IMR-90 (cell line): Measurements from ENCODE around the gene TBCEL. TPM values are rescaled to one million over a fixed set of nuclear protein-coding genes. Genes with fewer than 3 reads are reported as not detected.

Source experiments
- ATAC-seq: fragments of 200-7000 bp; cut with Tn5 transposase; 2 replicates; pipeline ENCODE4 v1.9.1; 2020; ENCODE audit warnings: low read depth, mild to moderate bottlenecking, moderate library complexity
- BruUV-seq: library from RNA; stranded (reverse); fragments of 400-500 nt; replicated peaks from 2 replicates; lab custom pipeline; 2021; lab: Mats Ljungman, UMichigan
- CTCF ChIA-PET: fragments of 300-600 bp; formaldehyde crosslinking; extraction: SDS; loops from one replicate; lab custom pipeline; 2021; ENCODE audit warnings: antibody characterized with exemption; lab: Yijun Ruan, JAX
- POLR2A ChIA-PET: fragments of 300-600 bp; sonication (Branson Sonifier 250); formaldehyde crosslinking; loops from one replicate; lab custom pipeline; 2022; ENCODE audit warnings: antibody characterized with exemption; ENCODE audit not compliant: unreplicated experiment; lab: Charles Lee
- DNase-seq: peaks from one replicate; pipeline ENCODE4 v3.0.0; 2013
- H2AFZ ChIP-seq: replicated peaks from 2 replicates; pipeline ENCODE3; 2013; ENCODE audit warnings: low read length, mild to moderate bottlenecking; ENCODE audit not compliant: poor library complexity
- H2AK5ac ChIP-seq: 2 replicates; pipeline ENCODE4 v1.6.1; 2013; ENCODE audit warnings: low read depth, low read length, inconsistent platforms
- H2AK9ac ChIP-seq: replicated peaks from 2 replicates; pipeline ENCODE3; 2013; ENCODE audit warnings: mild to moderate bottlenecking, low read depth, low read length, moderate library complexity; ENCODE audit not compliant: poor library complexity
- H2BK120ac ChIP-seq: 2 replicates; pipeline ENCODE4 v1.6.1; 2013; ENCODE audit warnings: low read depth, low read length, inconsistent platforms
- H2BK15ac ChIP-seq: 3 replicates; pipeline ENCODE4 v1.6.1; 2013; ENCODE audit warnings: low read depth, low read length, inconsistent platforms
- H2BK20ac ChIP-seq: 2 replicates; pipeline ENCODE4 v1.6.1; 2013; ENCODE audit warnings: low read depth, mild to moderate bottlenecking, inconsistent platforms, low read length, moderate library complexity
- H2BK5ac ChIP-seq: 2 replicates; pipeline ENCODE4 v1.6.1; 2013; ENCODE audit warnings: mild to moderate bottlenecking, low read depth, low read length, inconsistent platforms; ENCODE audit not compliant: poor library complexity, severe bottlenecking
- H3K14ac ChIP-seq: replicated peaks from 2 replicates; pipeline ENCODE4 v1.6.1; 2013; ENCODE audit warnings: low read depth, low read length, inconsistent platforms
- H3K18ac ChIP-seq: 2 replicates; pipeline ENCODE4 v1.6.1; 2013; ENCODE audit warnings: low read depth, low read length, control low read depth
- H3K23ac ChIP-seq: 2 replicates; pipeline ENCODE4 v1.6.1; 2013; ENCODE audit warnings: low read depth, low read length, inconsistent platforms
- H3K27ac ChIP-seq: 2 replicates; pipeline ENCODE4 v1.5.1; 2013; ENCODE audit warnings: mild to moderate bottlenecking, control low read depth, low read length; ENCODE audit not compliant: insufficient read depth
- H3K27me3 ChIP-seq: 2 replicates; pipeline ENCODE4 v1.6.1; 2013; ENCODE audit warnings: low read length; ENCODE audit not compliant: control insufficient read depth, insufficient read depth
- H3K36me3 ChIP-seq: 2 replicates; pipeline ENCODE4 v1.6.1; 2013; ENCODE audit warnings: low read length, mixed read lengths; ENCODE audit not compliant: control insufficient read depth, insufficient read depth
- H3K4ac ChIP-seq: 2 replicates; pipeline ENCODE4 v1.6.1; 2013; ENCODE audit warnings: low read depth, low read length, inconsistent platforms
- H3K4me1 ChIP-seq: 2 replicates; pipeline ENCODE4 v1.6.1; 2013; ENCODE audit warnings: low read length, mixed read lengths; ENCODE audit not compliant: control insufficient read depth, insufficient read depth
- H3K4me2 ChIP-seq: 2 replicates; pipeline ENCODE4 v1.6.1; 2013; ENCODE audit warnings: low read depth, mild to moderate bottlenecking, control low read depth, low read length, moderate library complexity
- H3K4me3 ChIP-seq: 2 replicates; pipeline ENCODE4 v1.5.1; 2013; ENCODE audit warnings: low read depth, mild to moderate bottlenecking, control low read depth, low read length, moderate library complexity; ENCODE audit not compliant: insufficient read depth
- H3K56ac ChIP-seq: 2 replicates; pipeline ENCODE4 v1.6.1; 2013; ENCODE audit warnings: low read length, inconsistent platforms; ENCODE audit not compliant: insufficient read depth; ENCODE audit errors: extremely low read depth
- H3K79me1 ChIP-seq, 2 experiments: 2 replicates each; pipeline ENCODE4 v1.6.1; 2013; ENCODE audit warnings: low read length in 2 of 2, inconsistent platforms in 1 of 2, low read depth in 1 of 2
- H3K9ac ChIP-seq: 2 replicates; pipeline ENCODE4 v1.6.1; 2013; ENCODE audit warnings: low read depth, low read length, control low read depth
- H3K9me1 ChIP-seq: 2 replicates; pipeline ENCODE4 v1.6.1; 2013; ENCODE audit warnings: low read length, inconsistent platforms; ENCODE audit not compliant: insufficient read depth
- H3K9me3 ChIP-seq: 2 replicates; pipeline ENCODE4 v1.6.1; 2013; ENCODE audit warnings: low read length; ENCODE audit not compliant: control insufficient read depth, insufficient read depth
- H4K20me1 ChIP-seq: 2 replicates; pipeline ENCODE4 v1.6.1; 2013; ENCODE audit warnings: low read length, inconsistent platforms; ENCODE audit not compliant: insufficient read depth
- H4K5ac ChIP-seq: 2 replicates; pipeline ENCODE4 v1.6.1; 2013; ENCODE audit warnings: mild to moderate bottlenecking, low read depth, low read length, control low read depth
- H4K8ac ChIP-seq, 2 experiments: 2 replicates each; pipeline ENCODE4 v1.6.1; 2013; ENCODE audit warnings: low read depth in 2 of 2, low read length in 2 of 2, control low read depth in 1 of 2, inconsistent platforms in 1 of 2
- H4K91ac ChIP-seq: 2 replicates; pipeline ENCODE4 v1.6.1; 2013; ENCODE audit warnings: low read depth, low read length, inconsistent platforms; ENCODE audit not compliant: insufficient read depth
- CHD1 ChIP-seq: IDR thresholded peaks from 2 replicates; pipeline ENCODE4 v1.6.1; 2012; ENCODE audit warnings: low read depth, low read length, improper control_type of control experiment
- ELK1 ChIP-seq: fragments of 150-350 bp; IDR thresholded peaks from 2 replicates; pipeline ENCODE4 v1.6.1; 2016; ENCODE audit warnings: low read depth, mild to moderate bottlenecking, low read length, moderate library complexity, borderline replicate concordance
- FOS ChIP-seq: fragments of 150-350 bp; IDR thresholded peaks from 2 replicates; pipeline ENCODE4 v1.6.1; 2016; ENCODE audit warnings: low read depth, low read length
- MAFK ChIP-seq: IDR thresholded peaks from 2 replicates; pipeline ENCODE4 v1.6.1; 2012; ENCODE audit warnings: low read depth, low read length, improper control_type of control experiment
- MXI1 ChIP-seq: IDR thresholded peaks from 2 replicates; pipeline ENCODE4 v1.6.1; 2012; ENCODE audit warnings: low read depth, mild to moderate bottlenecking, low read length, moderate library complexity, borderline replicate concordance
- NFE2L2 ChIP-seq: fragments of 150-350 bp; IDR thresholded peaks from 2 replicates; pipeline ENCODE4 v1.6.1; 2016; ENCODE audit warnings: low read depth, mild to moderate bottlenecking, low read length
- POLR2A ChIP-seq: IDR thresholded peaks from 2 replicates; pipeline ENCODE4 v1.6.1; 2012; ENCODE audit warnings: mild to moderate bottlenecking, low read depth, low read length
- RAD21 ChIP-seq: IDR thresholded peaks from 2 replicates; pipeline ENCODE4 v1.6.1; 2012; ENCODE audit warnings: low read length, improper control_type of control experiment
- RFX5 ChIP-seq: IDR thresholded peaks from 2 replicates; pipeline ENCODE4 v1.8.0; 2012; ENCODE audit warnings: low read depth, mild to moderate bottlenecking, low read length, moderate library complexity
- SMC3 ChIP-seq: fragments of 150-350 bp; IDR thresholded peaks from 2 replicates; pipeline ENCODE4 v1.6.1; 2016; ENCODE audit warnings: low read depth, mild to moderate bottlenecking, antibody characterized with exemption, low read length, moderate library complexity
- USF2 ChIP-seq: fragments of 150-350 bp; IDR thresholded peaks from 2 replicates; pipeline ENCODE4 v1.6.1; 2017; ENCODE audit warnings: mild to moderate bottlenecking, antibody characterized with exemption, low read length, low read depth
- WGBS, 2 experiments: methylation state at CpG; one replicate each; pipeline versions ENCODE4 v1.1.5 to v1.1.7; 2013; ENCODE audit warnings: missing lambda C conversion rate in 2 of 2; ENCODE audit not compliant: insufficient read length in 1 of 2; ENCODE audit errors: extremely low coverage in 2 of 2; 5-methylcytosine and 5-hydroxymethylcytosine counted together
- dilution Hi-C: fragments of 300-500 bp; cut with HindIII; formaldehyde crosslinking; loops from one replicate; pipeline ENCODE4 v1.14.3; 2018; ENCODE audit warnings: low sequenced_read_pairs; ENCODE audit not compliant: unreplicated experiment
- in situ Hi-C: fragments of 300-500 bp; cut with MboI; formaldehyde crosslinking; loops from 3 replicates; pipeline ENCODE4 v1.14.3; 2019; ENCODE audit warnings: low sequenced_read_pairs, inconsistent platforms, mixed read lengths
- intact Hi-C: fragments of 100-400 bp; cut with micrococcal nuclease; formaldehyde crosslinking; loops from 2 replicates; pipeline ENCODE4 v1.10.0; 2022
- polyA plus RNA-seq, 3 experiments: library from polyadenylated mRNA; depleted of rRNA; stranded (reverse); fragments of >200 nt; gene quantifications; 2 replicates each; pipeline ENCODE4 v1.2.3, GENCODE V29; 2012; ENCODE audit warnings: low replicate concordance in 1 of 3
- total RNA-seq: library from RNA; depleted of rRNA; stranded (reverse); fragments of >200 nt; gene quantifications from 2 replicates; pipeline ENCODE4 v1.2.3, GENCODE V29; 2012

Gene TBCEL
- total and polyA plus RNA-seq, 2 of the 4 experiments (the other 2 are of a cell fraction): 7.1 to 21.0 TPM

- Histone ChIP-seq H3K27ac (no peak overlapping the region), H3K23ac (no peak overlapping the region), H2BK5ac (no peak overlapping the region), H3K4me3 (no peak overlapping the region), H3K9me1 (peaks cover 2% of the 10 kb centered on the region; the same call in 1 of the 2 replicates), H2BK20ac (no peak overlapping the region), H3K4me1 (0 out of 2 replicates have a peak, but pooled peaks cover under 1% of the 10 kb centered on the region), H3K27me3 (no peaks in the 10 kb centered on the region), H3K18ac (no peak overlapping the region), H2AFZ (no peak overlapping the region), H2AK9ac (no peak overlapping the region), H3K56ac (no peak overlapping the region), H4K5ac (no peak overlapping the region), H2AK5ac (no peak overlapping the region), H4K8ac (no peak overlapping the region), H3K14ac (no peak overlapping the region), H2BK120ac (no peak overlapping the region), H3K4me2 (no peak overlapping the region), H3K36me3 (no peaks in the 10 kb centered on the region), H3K9ac (no peak overlapping the region), H3K9me3 (no peaks in the 10 kb centered on the region), H3K4ac (no peak overlapping the region), H4K20me1 (peaks cover 8% of the 10 kb centered on the region; the same call in 1 of the 2 replicates), H4K91ac (no peak overlapping the region), H2BK15ac (no peak overlapping the region), H3K79me1 (peaks cover 26 to 31% of the 10 kb centered on the region in 2 experiments)
- intact Hi-C loops: no loop called here
- ChIA-PET POLR2A (no interaction called here), CTCF (interaction anchor here (1.0 kb wide), 1 partner anchor 8 kb away, joined by 4 read pairs; no protein-coding TSS in a partner anchor)
- in situ Hi-C loops: no loop called here
- no peak for TF ChIP-seq USF2
- no peak for TF ChIP-seq POLR2A
- TF ChIP-seq RAD21: no peak
- TF ChIP-seq MAFK: no peak
- TF ChIP-seq FOS: no peak
- no peak for TF ChIP-seq NFE2L2
- TF ChIP-seq CHD1: no peak
- no peak for TF ChIP-seq RFX5
- TF ChIP-seq MXI1: no peak
- no peak for TF ChIP-seq ELK1
- TF ChIP-seq SMC3: no peak
- WGBS, 2 experiments: no CpG with 5 or more reads among the region's 4 CpGs
- BruUV-seq: no TSS peak
- dilution Hi-C loops: no loop called here
- DNase-seq (no peak), ATAC-seq (no peak)
These were observed 11.4 kb downstream of the TBCEL start for GRCh38 chr11:121035169-121035755.
